Measurements from ENCODE around the gene PRR11. TPM values are rescaled to one million over a fixed set of nuclear protein-coding genes. Genes with fewer than 3 reads are reported as not detected.

Gene PRR11
- total RNA-seq, 2 donors from 2014 or later, result 10.8 to 34.0 TPM

- H3K9me3 ChIP-seq, result no peaks in the 10 kb centered on the region
- TF ChIP-seq, protein P1, sequence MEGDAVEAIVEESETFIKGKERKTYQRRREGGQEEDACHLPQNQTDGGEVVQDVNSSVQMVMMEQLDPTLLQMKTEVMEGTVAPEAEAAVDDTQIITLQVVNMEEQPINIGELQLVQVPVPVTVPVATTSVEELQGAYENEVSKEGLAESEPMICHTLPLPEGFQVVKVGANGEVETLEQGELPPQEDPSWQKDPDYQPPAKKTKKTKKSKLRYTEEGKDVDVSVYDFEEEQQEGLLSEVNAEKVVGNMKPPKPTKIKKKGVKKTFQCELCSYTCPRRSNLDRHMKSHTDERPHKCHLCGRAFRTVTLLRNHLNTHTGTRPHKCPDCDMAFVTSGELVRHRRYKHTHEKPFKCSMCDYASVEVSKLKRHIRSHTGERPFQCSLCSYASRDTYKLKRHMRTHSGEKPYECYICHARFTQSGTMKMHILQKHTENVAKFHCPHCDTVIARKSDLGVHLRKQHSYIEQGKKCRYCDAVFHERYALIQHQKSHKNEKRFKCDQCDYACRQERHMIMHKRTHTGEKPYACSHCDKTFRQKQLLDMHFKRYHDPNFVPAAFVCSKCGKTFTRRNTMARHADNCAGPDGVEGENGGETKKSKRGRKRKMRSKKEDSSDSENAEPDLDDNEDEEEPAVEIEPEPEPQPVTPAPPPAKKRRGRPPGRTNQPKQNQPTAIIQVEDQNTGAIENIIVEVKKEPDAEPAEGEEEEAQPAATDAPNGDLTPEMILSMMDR (IDR thresholded peaks at IDR 0.05), result no peak
Measured at GRCh38 chr17:59186850-59187249, 31.3 kb downstream of the PRR11 start.

DNA sequence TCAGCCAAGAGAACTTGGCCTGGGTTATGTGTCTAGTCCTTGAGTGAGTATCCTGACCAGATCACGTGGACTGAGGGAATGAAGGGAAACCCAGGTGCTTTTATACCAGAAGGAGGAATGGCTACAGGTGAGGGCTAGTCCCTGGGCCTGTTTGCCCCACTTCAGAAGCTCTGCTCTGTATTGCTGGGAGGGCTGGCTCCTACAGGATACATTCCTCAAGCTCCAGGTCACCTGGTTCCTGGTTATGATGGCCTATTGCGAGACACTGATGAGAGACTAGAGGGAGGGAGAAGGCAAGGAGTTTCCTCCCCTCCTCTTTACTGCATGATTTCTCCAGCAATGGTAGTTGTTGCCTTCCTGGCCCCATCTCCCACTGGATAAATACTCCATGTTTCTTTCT is 35.3 kb downstream of the PRR11 start:
- intact Hi-C loops (cut with DNase I), result no loop called here
- no peak for DNase-seq
- no peaks in the 10 kb centered on the region for H3K36me3 ChIP-seq
- no peaks in the 10 kb centered on the region for H3K4me1 ChIP-seq
- H3K9ac ChIP-seq (ENCODE audit: low read depth in 2 of 2, low read length in 2 of 2), result no peak overlapping the region
- no peaks in the 10 kb centered on the region for H3K9me3 ChIP-seq
- no peaks in the 10 kb centered on the region for H3K27me3 ChIP-seq
- no peak overlapping the region for H3K4me3 ChIP-seq
- TF ChIP-seq, protein P1 (IDR thresholded peaks at IDR 0.05), result no peak
- H3K27ac ChIP-seq, result no peak overlapping the region

More at GRCh38 chr17:59186850-59187249, 31.3 kb downstream of the PRR11 start:
- H3K27me3 ChIP-seq, result no peaks in the 10 kb centered on the region
- no peak for DNase-seq
- H3K36me3 ChIP-seq, result no peaks in the 10 kb centered on the region
- intact Hi-C loops (cut with DNase I), result no loop called here
- no peaks in the 10 kb centered on the region for H3K4me1 ChIP-seq
- no peak overlapping the region for H3K27ac ChIP-seq
- H3K4me3 ChIP-seq, result no peak overlapping the region
- no peak overlapping the region for H3K9ac ChIP-seq (ENCODE audit: low read depth in 2 of 2, low read length in 2 of 2)

DNA sequence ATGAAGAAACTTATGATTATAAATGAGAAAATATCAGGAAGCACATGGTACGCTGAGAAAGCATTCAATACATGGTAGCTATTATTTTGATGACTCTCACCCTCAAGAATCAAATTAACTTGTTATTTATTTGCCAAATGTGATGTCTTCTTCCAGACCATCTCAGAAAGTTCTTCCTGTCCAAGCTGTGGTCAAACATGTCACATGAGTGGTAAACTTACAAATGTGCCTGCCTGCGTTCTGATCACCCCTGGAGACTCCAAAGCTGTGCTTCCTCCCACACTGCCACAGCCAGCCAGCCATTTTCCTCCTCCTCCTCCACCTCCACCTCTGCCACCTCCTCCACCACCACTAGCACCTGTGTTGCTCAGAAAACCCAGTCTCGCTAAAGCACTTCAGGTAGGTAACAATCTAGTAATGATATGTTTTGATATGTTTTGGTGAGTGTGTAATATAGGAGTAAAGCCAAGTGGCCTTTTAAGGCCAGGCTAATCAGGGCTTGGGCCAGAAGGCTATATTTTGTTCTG is 37.9 kb downstream of the PRR11 start:
- no peaks in the 10 kb centered on the region for H3K27me3 ChIP-seq
- TF ChIP-seq, protein P1 (IDR thresholded peaks at IDR 0.05), result no peak
- H3K36me3 ChIP-seq, result no peaks in the 10 kb centered on the region
- DNase-seq, result no peak
- no peak overlapping the region for H3K4me3 ChIP-seq
- no peak overlapping the region for H3K9ac ChIP-seq (ENCODE audit: low read depth in 2 of 2, low read length in 2 of 2)
- no peaks in the 10 kb centered on the region for H3K9me3 ChIP-seq
- no peaks in the 10 kb centered on the region for H3K4me1 ChIP-seq
- no peak overlapping the region for H3K27ac ChIP-seq
- intact Hi-C loops (cut with DNase I), result no loop called here

DNA sequence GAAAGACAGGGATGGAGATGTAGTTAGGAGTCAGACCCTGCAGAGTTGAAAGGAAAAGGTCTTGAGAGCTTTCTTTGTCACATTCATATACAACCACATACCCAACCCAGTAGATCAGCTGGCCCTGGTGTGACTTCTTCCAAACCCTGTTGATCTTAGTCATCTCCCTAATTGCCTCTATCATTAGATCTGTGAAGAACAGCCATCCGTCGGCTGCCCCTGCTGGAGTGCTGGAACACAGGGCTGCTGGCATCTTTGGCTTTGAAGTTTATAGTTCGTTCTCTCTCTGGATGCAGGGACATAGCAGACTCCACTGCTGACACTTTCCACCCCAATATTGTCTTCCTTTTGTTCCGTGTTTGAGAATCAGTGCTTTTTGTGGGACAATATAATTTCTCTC is 43.9 kb downstream of the PRR11 start:
- H3K9ac ChIP-seq (ENCODE audit: low read depth in 2 of 2, low read length in 2 of 2), result no peak overlapping the region
- no peak for DNase-seq
- no peaks in the 10 kb centered on the region for H3K4me1 ChIP-seq
- TF ChIP-seq, protein P1 (IDR thresholded peaks at IDR 0.05), result no peak
- H3K4me3 ChIP-seq, result no peak overlapping the region
- no peaks in the 10 kb centered on the region for H3K9me3 ChIP-seq
- intact Hi-C loops (cut with DNase I), result no loop called here
- H3K27ac ChIP-seq, result no peak overlapping the region
- no peaks in the 10 kb centered on the region for H3K27me3 ChIP-seq
- no peaks in the 10 kb centered on the region for H3K36me3 ChIP-seq

DNA sequence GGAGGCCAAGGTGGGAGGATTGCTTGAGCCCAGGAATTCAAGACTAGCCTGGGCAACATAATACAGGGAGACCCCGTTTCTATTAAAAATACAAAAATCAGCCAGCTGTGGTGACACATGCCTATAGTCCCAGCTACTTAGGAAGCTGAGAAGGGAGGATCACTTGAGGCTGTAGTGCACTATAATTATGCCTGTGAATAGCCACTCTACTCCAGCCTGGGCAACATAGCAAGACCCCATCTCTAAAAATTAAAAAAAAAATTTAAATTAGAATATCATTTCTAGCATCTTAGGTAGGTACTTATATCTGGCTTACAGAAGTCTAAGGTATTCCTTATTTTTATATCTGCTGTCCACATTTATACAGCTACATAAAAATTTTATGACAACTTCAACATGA is 46.8 kb downstream of the PRR11 start:
- Histone ChIP-seq H3K27ac (no peak overlapping the region), H3K27me3 (no peaks in the 10 kb centered on the region), H3K4me3 (no peak overlapping the region), H3K9me3 (no peaks in the 10 kb centered on the region), H3K36me3 (no peaks in the 10 kb centered on the region), H3K4me1 (no peaks in the 10 kb centered on the region), H3K9ac (ENCODE audit: low read depth in 2 of 2, low read length in 2 of 2) (no peak overlapping the region)
- no peak for DNase-seq
- TF ChIP-seq, protein P1 (IDR thresholded peaks at IDR 0.05), result no peak
- intact Hi-C loops (cut with DNase I), result no loop called here

Data from colonic mucosa (tissue), 4 donors.